ENCODE data around the gene OR4D1. TPM values are rescaled to one million over a fixed set of nuclear protein-coding genes. Genes with fewer than 3 reads are reported as not detected.

OR4D1 gene
- total and polyA plus RNA-seq, 2 of the 8 experiments (the other 6 are each of a cell fraction or from before 2014, with no cell fraction given) = 0.32 to 0.39 TPM

- H4K20me1 ChIP-seq (replicated peaks in 1 of 2; ENCODE audit: control insufficient read depth in 1 of 2, insufficient read depth in 2 of 2, low read length in 2 of 2) = no peaks in the 10 kb centered on the region
- no peak overlapping the region for H2BK15ac ChIP-seq (ENCODE audit: low read length)
- H3K9ac ChIP-seq (replicated peaks in 1 of 4; ENCODE audit: extremely low read depth in 1 of 4, low read depth in 3 of 4, low read length in 3 of 4) = no peak overlapping the region
- no peaks in the 10 kb centered on the region for H3K79me1 ChIP-seq (ENCODE audit: low read depth, low read length)
- no peak overlapping the region for H3K4me3 ChIP-seq (ENCODE audit: extremely low read depth in 1 of 4, insufficient read depth in 2 of 4, low read depth in 3 of 4, low read length in 4 of 4)
- no peak overlapping the region for H4K8ac ChIP-seq (ENCODE audit: extremely low read depth, insufficient read depth, low read length)
- POLR2A ChIA-PET (ENCODE audit: partially characterized antibody) = no interaction called here
- H3K4ac ChIP-seq (replicated peaks; ENCODE audit: insufficient read length, low read depth, low read length) = no peak overlapping the region
- H3K23ac ChIP-seq (ENCODE audit: insufficient read length) = no peak overlapping the region
- CTCF ChIA-PET (ENCODE audit: partially characterized antibody) = interaction anchor here (0.6 to 3.0 kb wide), 3 partner anchors 13 to 252 kb away, joined by 3 to 14 read pairs (median 3); no protein-coding TSS in a partner anchor
- no peaks in the 10 kb centered on the region for H3K27me3 ChIP-seq (replicated peaks in 1 of 4; ENCODE audit: control insufficient read depth in 3 of 4, extremely low read depth in 1 of 4, insufficient read depth in 3 of 4, low read length in 3 of 4)
- H2BK120ac ChIP-seq (replicated peaks; ENCODE audit: low read depth, low read length) = no peak overlapping the region
- DNase-seq (ENCODE audit: low read depth in 1 of 2, low spot score in 2 of 2) (no peak), FAIRE-seq (no peak)
- H3K27ac ChIP-seq (ENCODE audit: low read depth, low read length) = no peak overlapping the region
- no peak overlapping the region for H2BK12ac ChIP-seq (ENCODE audit: low read depth, low read length)
- H3K18ac ChIP-seq (ENCODE audit: extremely low read depth, low read length) = no peak overlapping the region
- H2BK5ac ChIP-seq (ENCODE audit: low read depth, low read length) = no peak overlapping the region
- TF ChIP-seq CHD2 (IDR thresholded peaks at IDR 0.05; ENCODE audit: low read length) = no peak
- TF ChIP-seq MAFK (IDR thresholded peaks at IDR 0.05; ENCODE audit: low read depth, low read length) = no peak
- TF ChIP-seq CBX8 (IDR thresholded peaks at IDR 0.05; ENCODE audit: borderline replicate concordance, low read depth, low read length) = no peak
- no peak for TF ChIP-seq SP4 (IDR thresholded peaks at IDR 0.05; ENCODE audit: low read length)
- TF ChIP-seq CTBP2 (IDR thresholded peaks at IDR 0.05; ENCODE audit: borderline replicate concordance, insufficient read depth, insufficient read length, low read length) = no peak
- no peak for TF ChIP-seq GABPA (IDR thresholded peaks at IDR 0.05; ENCODE audit: borderline replicate concordance, insufficient read depth, low read length)
- no peak for TF ChIP-seq KDM5A (IDR thresholded peaks at IDR 0.05; ENCODE audit: low read length)
- no peaks in the 10 kb centered on the region; the same call in 1 of the 2 replicates for H3K23me2 ChIP-seq (ENCODE audit: low read depth, low read length)
- no peaks in the 10 kb centered on the region for H3K36me3 ChIP-seq (ENCODE audit: control insufficient read depth in 2 of 4, insufficient read depth in 4 of 4, low read length in 3 of 4)
- H3K14ac ChIP-seq (ENCODE audit: insufficient read length) = no peak overlapping the region
- no peak overlapping the region for H2AFZ ChIP-seq (ENCODE audit: low read length)
- 84% methylated on average over 6 of the region's 6 CpGs; no CpG with 5 or more reads in 1 of the 2 experiments for WGBS, 2 experiments (ENCODE audit: extremely low coverage in 1 of 2, insufficient coverage in 1 of 2, insufficient read length in 1 of 2, insufficient replicate concordance in 2 of 2, low coverage in 1 of 2, low lambda C conversion rate in 2 of 2, missing lambda C conversion rate in 1 of 2)
- H4K5ac ChIP-seq (ENCODE audit: insufficient read length, low read depth, low read length) = no peak overlapping the region
- H3K4me2 ChIP-seq (ENCODE audit: insufficient read depth in 1 of 2, low read depth in 2 of 2, low read length in 2 of 2) = no peak overlapping the region
- H3K56ac ChIP-seq (replicated peaks; ENCODE audit: insufficient read length, low read depth, low read length) = no peak overlapping the region
- H3K4me1 ChIP-seq (replicated peaks in 1 of 4; ENCODE audit: control insufficient read depth in 3 of 4, insufficient read depth in 4 of 4, low read length in 3 of 4) = peaks cover 0 to 7% (median 2%) of the 10 kb centered on the region in 4 experiments; a peak in 4 of 7 replicates
- no peak overlapping the region for H2AK5ac ChIP-seq (ENCODE audit: low read depth, low read length)
- H3K79me2 ChIP-seq (ENCODE audit: control insufficient read depth in 1 of 2, insufficient read depth in 2 of 2, low read length in 2 of 2) = no peaks in the 10 kb centered on the region
- no peak overlapping the region for H4K91ac ChIP-seq (replicated peaks; ENCODE audit: insufficient read length, low read length)
- no peak overlapping the region for H2BK20ac ChIP-seq (ENCODE audit: low read length)
- H3K9me3 ChIP-seq (ENCODE audit: insufficient read depth in 2 of 2, low read depth in 1 of 2, low read length in 1 of 2) = no peaks in the 10 kb centered on the region
Measured at GRCh38 chr17:58187063-58187462, 38.9 kb downstream of the OR4D1 start.

Data from H1 (cell line).